Upper lobe of left lung (tissue), 6 donors: Measurements from ENCODE around the gene CAPS. TPM values are rescaled to one million over a fixed set of nuclear protein-coding genes. Genes with fewer than 3 reads are reported as not detected.
A peak's percentile ranks its signal among the peaks of the same experiment; 100 is the strongest.

Experiments used
- ATAC-seq, 2 donors: fragments of 200-7000 bp; cut with Tn5 transposase; one replicate each; pipeline ENCODE4 v1.9.1; 2022; ENCODE audit warnings: mild to moderate bottlenecking in 2 of 2, moderate library complexity in 2 of 2; ENCODE audit not compliant: low FRiP score in 2 of 2
- DNase-seq, 2 donors: peaks; one replicate each; pipeline ENCODE4 v3.0.0-alpha.2; 2019 to 2020
- H3K27ac ChIP-seq, 4 donors: fragments of 200-600 bp; sonication (generic); one replicate each; pipeline ENCODE4 v1.5.1; 2016 to 2019
- H3K27me3 ChIP-seq, 4 donors: fragments of 200-600 bp; sonication (generic); one replicate each; pipeline ENCODE4 v1.5.1; 2017 to 2019
- H3K36me3 ChIP-seq, 4 donors: fragments of 200-600 bp; sonication (generic); one replicate each; pipeline ENCODE4 v1.5.1; 2016 to 2019
- H3K4me1 ChIP-seq, 4 donors: fragments of 200-600 bp; sonication (generic); one replicate each; pipeline ENCODE4 v1.5.1; 2018 to 2019
- H3K4me3 ChIP-seq, 4 donors: fragments of 200-600 bp; sonication (generic); one replicate each; pipeline ENCODE4 v1.5.1; 2017 to 2019; ENCODE audit warnings: mild to moderate bottlenecking in 2 of 4, moderate library complexity in 1 of 4
- H3K9me3 ChIP-seq, 4 donors: fragments of 200-600 bp; sonication (generic); one replicate each; pipeline ENCODE4 v1.5.1; 2018 to 2019
- CTCF ChIP-seq, 6 experiments: fragments of 450-650 bp in 4 of 6; fragments of 200-600 bp in 2 of 6; sonication (generic) in 2 of 6; IDR thresholded peaks; one replicate each; pipeline ENCODE4 v1.5.1; 2016 to 2019; ENCODE audit warnings: antibody characterized with exemption in 6 of 6
- EP300 ChIP-seq, 4 donors: sonication (generic); formaldehyde crosslinking; IDR thresholded peaks; one replicate each; pipeline ENCODE4 v1.5.1; 2017; ENCODE audit warnings: antibody characterized with exemption in 4 of 4, control low read depth in 2 of 4
- POLR2A ChIP-seq, 4 donors: fragments of 450-650 bp; IDR thresholded peaks; one replicate each; pipeline ENCODE4 v1.5.1; 2016 to 2017; ENCODE audit warnings: antibody characterized with exemption in 4 of 4, mild to moderate bottlenecking in 2 of 4
- POLR2AphosphoS5 ChIP-seq, 2 donors: sonication (generic); formaldehyde crosslinking; IDR thresholded peaks; one replicate each; pipeline ENCODE4 v1.5.1; 2017; ENCODE audit warnings: antibody characterized with exemption in 2 of 2
- WGBS, 2 donors: methylation state at CpG; one replicate each; pipeline ENCODE4 v1.1.5; 2017 to 2018; 5-methylcytosine and 5-hydroxymethylcytosine counted together
- total RNA-seq, 6 donors: library from RNA; depleted of rRNA in 4 of 6; stranded (reverse); fragments of >200 nt in 4 of 6; gene quantifications; one replicate each; pipeline versions ENCODE4 v1.1.0 to v1.2.1, GENCODE V29; 2016 to 2021
- donor health status: DM: no; HTN: no; CAD: no; lungs with moderate emphysema.
- donor health status: DM: no; HTN: yes; CAD: no; lungs with severe emphysema.

Gene CAPS
- total RNA-seq, 6 donors from 2014 or later, result 20.6 to 414 (median 115) TPM

- H3K36me3 ChIP-seq, result no peaks in the 10 kb centered on the region
- ATAC-seq (no peak), DNase-seq (no peak)
- TF ChIP-seq EP300 (IDR thresholded peaks at IDR 0.05) (no peak), POLR2AphosphoS5 (IDR thresholded peaks at IDR 0.05) (no peak), POLR2A (IDR thresholded peaks at IDR 0.05) (no peak), CTCF (IDR thresholded peaks at IDR 0.05) (no peak)
- no peak overlapping the region for H3K4me3 ChIP-seq
- no peaks in the 10 kb centered on the region for H3K9me3 ChIP-seq
- H3K4me1 ChIP-seq, result peaks cover 72 to 85% (median 74%) of the 10 kb centered on the region in 4 donors
- WGBS, 2 donors, result 64 to 80% methylated on average over 3 of the region's 3 CpGs
- H3K27ac ChIP-seq, result peak overlapping the region in 2 of 4 donors; percentile 71 to 77
- no peaks in the 10 kb centered on the region for H3K27me3 ChIP-seq
Measured at GRCh38 chr19:5955636-5955935, 41.5 kb downstream of the CAPS start.

GRCh38 chr19:5956323-5956722 is 42.3 kb downstream of the CAPS start:
- Histone ChIP-seq H3K9me3 (no peaks in the 10 kb centered on the region), H3K4me1 (peaks cover 72 to 85% (median 74%) of the 10 kb centered on the region in 4 donors), H3K4me3 (no peak overlapping the region), H3K27me3 (no peaks in the 10 kb centered on the region), H3K27ac (no peak overlapping the region), H3K36me3 (no peaks in the 10 kb centered on the region)
- no peak for TF ChIP-seq CTCF (IDR thresholded peaks at IDR 0.05)
- TF ChIP-seq EP300 (IDR thresholded peaks at IDR 0.05), result no peak
- no peak for TF ChIP-seq POLR2AphosphoS5 (IDR thresholded peaks at IDR 0.05)
- TF ChIP-seq POLR2A (IDR thresholded peaks at IDR 0.05), result no peak
- WGBS, 2 donors, result 72 to 77% methylated on average over 3 of the region's 3 CpGs
- no peak for ATAC-seq
- DNase-seq, result no peak

GRCh38 chr19:5956728-5957127 is 42.7 kb downstream of the CAPS start:
- Histone ChIP-seq H3K9me3 (no peaks in the 10 kb centered on the region), H3K36me3 (no peaks in the 10 kb centered on the region), H3K4me3 (no peak overlapping the region), H3K27ac (peak overlapping the region in 1 of 4 donors; percentile 8), H3K27me3 (no peaks in the 10 kb centered on the region), H3K4me1 (peaks cover 72 to 85% (median 74%) of the 10 kb centered on the region in 4 donors)
- TF ChIP-seq POLR2A (IDR thresholded peaks at IDR 0.05) (no peak), POLR2AphosphoS5 (IDR thresholded peaks at IDR 0.05) (no peak), EP300 (IDR thresholded peaks at IDR 0.05) (no peak), CTCF (IDR thresholded peaks at IDR 0.05) (no peak)
- peak in 1 of 2 donors; percentile 62 for DNase-seq
- no peak for ATAC-seq
- 94 to 97% methylated on average over 12 of the region's 12 CpGs for WGBS, 2 donors

- H3K4me1 ChIP-seq, result peaks cover 72 to 85% (median 74%) of the 10 kb centered on the region in 4 donors
- H3K27ac ChIP-seq, result peak overlapping the region in 1 of 4 donors; percentile 8
- DNase-seq (no peak), ATAC-seq (no peak)
- TF ChIP-seq POLR2A (IDR thresholded peaks at IDR 0.05) (no peak), CTCF (IDR thresholded peaks at IDR 0.05) (no peak), POLR2AphosphoS5 (IDR thresholded peaks at IDR 0.05) (no peak), EP300 (IDR thresholded peaks at IDR 0.05) (no peak)
- no peaks in the 10 kb centered on the region for H3K27me3 ChIP-seq
- H3K36me3 ChIP-seq, result no peaks in the 10 kb centered on the region
- WGBS, 2 donors, result 76 to 88% methylated on average over 10 of the region's 10 CpGs
- H3K9me3 ChIP-seq, result no peaks in the 10 kb centered on the region
- no peak overlapping the region for H3K4me3 ChIP-seq
Measured at GRCh38 chr19:5957170-5957569, 43.1 kb downstream of the CAPS start.

DNA sequence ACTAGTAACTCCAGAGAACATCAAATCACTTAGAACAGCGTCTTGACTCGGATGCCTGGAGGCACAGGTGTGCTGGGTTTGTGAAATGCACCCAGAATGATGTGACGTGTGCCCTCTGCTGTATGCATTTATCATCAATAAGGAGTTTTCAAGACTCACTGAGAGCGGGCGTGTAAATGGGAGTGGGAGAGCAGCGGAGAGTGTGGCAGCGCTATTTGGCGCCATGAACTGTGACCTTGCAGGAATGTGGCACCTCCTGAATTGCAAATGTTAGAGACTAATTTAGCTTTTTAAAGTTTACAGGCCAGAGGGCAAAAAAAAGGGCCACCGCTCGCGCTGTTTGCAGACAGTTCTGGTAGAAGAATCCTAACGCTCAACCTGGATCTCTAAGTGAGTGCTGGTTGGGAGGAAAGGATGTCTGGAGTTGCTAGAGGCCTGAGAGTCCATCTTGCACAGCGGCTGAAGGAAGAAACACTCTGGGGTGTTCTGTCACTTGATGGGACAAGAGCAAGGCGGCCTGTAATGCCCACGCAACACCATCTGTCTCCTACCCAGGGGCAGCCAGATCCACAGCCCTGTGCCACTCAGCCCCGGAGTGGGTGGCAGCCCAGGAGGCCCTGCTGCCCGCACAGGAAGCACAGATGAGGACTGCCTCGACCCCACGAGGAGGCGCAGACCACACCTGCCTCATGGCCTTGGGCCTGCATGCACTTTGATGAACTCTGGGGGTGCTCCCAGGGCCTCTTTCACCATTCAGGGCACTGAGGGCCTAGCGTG is 44.2 kb downstream of the CAPS start:
- Histone ChIP-seq H3K27me3 (no peaks in the 10 kb centered on the region), H3K4me1 (peaks cover 72 to 85% (median 73%) of the 10 kb centered on the region in 4 donors), H3K36me3 (no peaks in the 10 kb centered on the region), H3K9me3 (no peaks in the 10 kb centered on the region), H3K27ac (peak overlapping the region in 1 of 4 donors; percentile 75), H3K4me3 (no peak overlapping the region)
- TF ChIP-seq POLR2A (IDR thresholded peaks at IDR 0.05) (no peak), CTCF (IDR thresholded peaks at IDR 0.05) (no peak)
- ATAC-seq (no peak), DNase-seq (no peak)
- WGBS, 2 donors, result 84 to 88% methylated on average over 16 of the region's 21 CpGs
